H9 (cell line): Measurements from ENCODE around the gene CAPN5. TPM values are rescaled to one million over a fixed set of nuclear protein-coding genes. Genes with fewer than 3 reads are reported as not detected.
A peak's percentile ranks its signal among the peaks of the same experiment; 100 is the strongest.

ENCODE experiments used
- DNase-seq: peaks from one replicate; pipeline ENCODE4 v3.0.0-alpha.2; 2017
- H2AFZ ChIP-seq: one replicate; pipeline ENCODE4 v1.6.1; 2013; ENCODE audit warnings: mild to moderate bottlenecking, low read length, control low read depth, moderate library complexity
- H2AK5ac ChIP-seq: 2 replicates; pipeline ENCODE4 v1.6.1; 2013; ENCODE audit warnings: low read length, control low read depth, mixed read lengths; ENCODE audit not compliant: insufficient read length
- H2BK120ac ChIP-seq: one replicate; pipeline ENCODE4 v1.6.1; 2013; ENCODE audit warnings: low read depth, mild to moderate bottlenecking, low read length, control low read depth, inconsistent platforms; ENCODE audit not compliant: poor library complexity, severe bottlenecking
- H2BK12ac ChIP-seq: 2 replicates; pipeline ENCODE4 v1.6.1; 2013; ENCODE audit warnings: low read length, control low read depth, mixed read lengths, low read depth; ENCODE audit not compliant: insufficient read length
- H2BK15ac ChIP-seq: 2 replicates; pipeline ENCODE4 v1.6.1; 2013; ENCODE audit warnings: low read depth, low read length, control low read depth
- H2BK20ac ChIP-seq: one replicate; pipeline ENCODE4 v1.6.1; 2013; ENCODE audit warnings: low read depth, mild to moderate bottlenecking, low read length, control low read depth, inconsistent platforms; ENCODE audit not compliant: poor library complexity, severe bottlenecking
- H2BK5ac ChIP-seq: 2 replicates; pipeline ENCODE4 v1.6.1; 2013; ENCODE audit warnings: low read length, control low read depth, mixed read lengths; ENCODE audit not compliant: insufficient read length
- H3K14ac ChIP-seq: 2 replicates; pipeline ENCODE4 v1.6.1; 2013; ENCODE audit warnings: low read length, control low read depth; ENCODE audit not compliant: insufficient read depth
- H3K18ac ChIP-seq: 2 replicates; pipeline ENCODE4 v1.6.1; 2013; ENCODE audit warnings: low read depth, mild to moderate bottlenecking, mixed read lengths, low read length, control low read depth; ENCODE audit not compliant: insufficient read length
- H3K23ac ChIP-seq: 2 replicates; pipeline ENCODE4 v1.6.1; 2013; ENCODE audit warnings: low read length, control low read depth, mixed read lengths, low read depth; ENCODE audit not compliant: insufficient read length
- H3K23me2 ChIP-seq: 2 replicates; pipeline ENCODE4 v1.6.1; 2013; ENCODE audit warnings: low read depth, mild to moderate bottlenecking, mixed read lengths, low read length, control low read depth; ENCODE audit not compliant: insufficient read length, poor library complexity, severe bottlenecking
- H3K27ac ChIP-seq: 2 replicates; pipeline ENCODE4 v1.5.1; 2013; ENCODE audit warnings: low read length, control low read depth, mixed read lengths, low read depth; ENCODE audit not compliant: insufficient read length
- H3K27me3 ChIP-seq: 2 replicates; pipeline ENCODE4 v1.6.1; 2013; ENCODE audit warnings: low read length, control low read depth, inconsistent platforms; ENCODE audit not compliant: insufficient read depth
- H3K4ac ChIP-seq: 2 replicates; pipeline ENCODE4 v1.6.1; 2013; ENCODE audit warnings: low read depth, mild to moderate bottlenecking, control low read depth, inconsistent platforms, low read length, moderate library complexity
- H3K4me1 ChIP-seq: 2 replicates; pipeline ENCODE4 v1.6.1; 2013; ENCODE audit warnings: low read length, control low read depth, inconsistent platforms; ENCODE audit not compliant: insufficient read depth
- H3K4me2 ChIP-seq: 2 replicates; pipeline ENCODE4 v1.6.1; 2013; ENCODE audit warnings: low read length, control low read depth, mixed read lengths; ENCODE audit not compliant: insufficient read length, insufficient read depth
- H3K56ac ChIP-seq: 2 replicates; pipeline ENCODE4 v1.6.1; 2013; ENCODE audit warnings: low read depth, mild to moderate bottlenecking, mixed read lengths, low read length, control low read depth; ENCODE audit not compliant: insufficient read length
- H3K79me1 ChIP-seq: 2 replicates; pipeline ENCODE4 v1.6.1; 2013; ENCODE audit warnings: low read depth, mild to moderate bottlenecking, moderate library complexity, low read length, control low read depth, inconsistent platforms; ENCODE audit not compliant: insufficient read depth, poor library complexity, severe bottlenecking
- H3K79me2 ChIP-seq: 2 replicates; pipeline ENCODE4 v1.6.1; 2013; ENCODE audit warnings: low read length, control low read depth, inconsistent platforms; ENCODE audit not compliant: insufficient read depth
- H3K9ac ChIP-seq: 2 replicates; pipeline ENCODE4 v1.6.1; 2013; ENCODE audit warnings: low read length, control low read depth, mixed read lengths; ENCODE audit not compliant: insufficient read length; ENCODE audit errors: extremely low read depth
- H3K9me3 ChIP-seq: one replicate; pipeline ENCODE4 v1.6.1; 2013; ENCODE audit warnings: low read depth, low read length, inconsistent platforms; ENCODE audit not compliant: control insufficient read depth
- H3T11ph ChIP-seq: one replicate; pipeline ENCODE4 v1.6.1; 2013; ENCODE audit warnings: mild to moderate bottlenecking, low read length, control low read depth, inconsistent platforms
- H4K20me1 ChIP-seq: one replicate; pipeline ENCODE4 v1.6.1; 2013; ENCODE audit not compliant: control insufficient read depth, insufficient read length, insufficient read depth
- H4K5ac ChIP-seq: 2 replicates; pipeline ENCODE4 v1.6.1; 2013; ENCODE audit warnings: low read depth, mild to moderate bottlenecking, mixed read lengths, low read length, control low read depth; ENCODE audit not compliant: insufficient read length
- H4K8ac ChIP-seq: replicated peaks from 2 replicates; pipeline ENCODE4 v1.6.1; 2013; ENCODE audit warnings: low read length, control low read depth, mixed read lengths, low read depth; ENCODE audit not compliant: insufficient read length
- H4K91ac ChIP-seq: 2 replicates; pipeline ENCODE4 v1.6.1; 2013; ENCODE audit warnings: low read depth, mild to moderate bottlenecking, moderate library complexity, mixed read lengths, low read length, control low read depth; ENCODE audit not compliant: insufficient read length
- H3K27ac Mint-ChIP-seq, 3 experiments: 2 replicates in 2 of 3; 3 replicates in 1 of 3; pipeline ENCODE4 v1.8.0; 2020 to 2021; ENCODE audit warnings: mixed read lengths in 3 of 3, mild to moderate bottlenecking in 1 of 3, moderate library complexity in 1 of 3
- H3K27me3 Mint-ChIP-seq: 2 replicates; pipeline ENCODE4 v1.8.0; 2021; ENCODE audit warnings: low read depth, mild to moderate bottlenecking, moderate library complexity, mixed read lengths
- H3K36me3 Mint-ChIP-seq, 3 experiments: 2 replicates in 2 of 3; 3 replicates in 1 of 3; pipeline ENCODE4 v1.8.0; 2020 to 2021; ENCODE audit warnings: low read depth in 3 of 3, mixed read lengths in 3 of 3; ENCODE audit not compliant: insufficient read depth in 1 of 3
- H3K4me1 Mint-ChIP-seq, 2 experiments: 2 replicates each; pipeline ENCODE4 v1.8.0; 2020; ENCODE audit warnings: mixed read lengths in 2 of 2
- H3K4me3 Mint-ChIP-seq, 2 experiments: 2 replicates in 1 of 2; 3 replicates in 1 of 2; pipeline ENCODE4 v1.8.0; 2020 to 2021; ENCODE audit warnings: mild to moderate bottlenecking in 2 of 2, mixed read lengths in 2 of 2, moderate library complexity in 1 of 2
- H3K9me3 Mint-ChIP-seq, 2 experiments: 2 replicates in 1 of 2; 3 replicates in 1 of 2; pipeline ENCODE4 v1.8.0; 2020; ENCODE audit warnings: mild to moderate bottlenecking in 2 of 2, mixed read lengths in 2 of 2, moderate library complexity in 1 of 2
- WGBS: extraction: QIAGEN DNeasy Blood & Tissue Kit; methylation state at CpG from one replicate; pipeline ENCODE4 v1.1.7; 2013; ENCODE audit warnings: missing lambda C conversion rate, low lambda C conversion rate, mixed read lengths; ENCODE audit not compliant: insufficient read length; ENCODE audit errors: extremely low coverage; 5-methylcytosine and 5-hydroxymethylcytosine counted together
- total RNA-seq: library from RNA; stranded (reverse); gene quantifications from 2 replicates; pipeline ENCODE4 v1.2.1, GENCODE V29; 2021
- TF ChIP-seq, protein P1 (sequence below): fragments of 200-600 bp; sonication (generic); conservative IDR thresholded peaks from 3 replicates; pipeline ENCODE4 v1.8.0; 2021; ENCODE audit warnings: antibody characterized with exemption, mild to moderate bottlenecking

The CAPN5 gene
- total RNA-seq, 1 experiment from 2014 or later, result 16.7 TPM

DNA sequence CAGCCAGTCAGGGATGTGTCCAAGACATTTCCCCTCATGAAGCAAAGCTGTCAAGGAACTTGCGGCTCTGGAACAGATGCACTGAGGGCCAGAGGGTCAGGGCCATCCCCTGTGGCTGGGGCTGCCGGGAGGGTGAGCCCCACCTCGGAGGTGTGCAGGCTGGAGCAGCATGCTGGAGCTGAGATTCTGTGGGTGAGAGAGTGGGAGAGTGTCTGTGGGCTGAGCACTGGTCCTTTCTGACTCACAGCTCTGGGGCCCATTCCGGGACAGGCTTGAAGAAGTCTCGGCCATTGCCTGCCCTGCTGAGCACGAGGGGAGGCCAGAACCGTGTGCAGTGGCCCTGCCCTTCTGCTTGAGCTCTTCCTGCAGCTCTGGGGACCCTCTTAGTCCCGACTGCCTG lies 38.0 kb downstream of the CAPN5 start:
- H3K27me3 Mint-ChIP-seq, result peaks cover 2% of the 10 kb centered on the region; the same call in 1 of the 2 replicates

More for the DNA sequence above, 38.0 kb downstream of the CAPN5 start:
- no peak for DNase-seq
- H3K27ac Mint-ChIP-seq, result peak overlapping the region in 2 of 3 experiments; percentile 18 to 55; a peak in 2 of 7 replicates
- Histone ChIP-seq H3K79me1 (no peaks in the 10 kb centered on the region), H3K56ac (no peak overlapping the region), H2BK20ac (no peak overlapping the region), H3K9ac (no peak overlapping the region), H3K9me3 (no peaks in the 10 kb centered on the region), H4K91ac (no peak overlapping the region), H3K27me3 (no peaks in the 10 kb centered on the region), H2AK5ac (no peak overlapping the region), H2BK15ac (no peak overlapping the region), H4K20me1 (no peaks in the 10 kb centered on the region), H3K23me2 (no peaks in the 10 kb centered on the region), H3K14ac (no peak overlapping the region), H2AFZ (no peak overlapping the region), H2BK12ac (no peak overlapping the region), H4K5ac (no peak overlapping the region), H3K27ac (no peak overlapping the region), H2BK120ac (no peak overlapping the region), H3K23ac (no peak overlapping the region), H3K4me1 (no peaks in the 10 kb centered on the region), H2BK5ac (no peak overlapping the region), H3K18ac (no peak overlapping the region), H3K4me2 (no peak overlapping the region), H3K4ac (no peak overlapping the region), H3T11ph (no peak overlapping the region), H4K8ac (no peak overlapping the region), H3K79me2 (no peaks in the 10 kb centered on the region)
- peaks cover 4 to 15% (median 10%) of the 10 kb centered on the region in 3 experiments; a peak in 5 of 7 replicates for H3K36me3 Mint-ChIP-seq
- no peak overlapping the region for H3K4me3 Mint-ChIP-seq
- H3K4me1 Mint-ChIP-seq, result no peaks in the 10 kb centered on the region
- H3K9me3 Mint-ChIP-seq, result peaks cover 4 to 5% of the 10 kb centered on the region in 2 experiments; a peak in 4 of 5 replicates
- TF ChIP-seq, protein P1, sequence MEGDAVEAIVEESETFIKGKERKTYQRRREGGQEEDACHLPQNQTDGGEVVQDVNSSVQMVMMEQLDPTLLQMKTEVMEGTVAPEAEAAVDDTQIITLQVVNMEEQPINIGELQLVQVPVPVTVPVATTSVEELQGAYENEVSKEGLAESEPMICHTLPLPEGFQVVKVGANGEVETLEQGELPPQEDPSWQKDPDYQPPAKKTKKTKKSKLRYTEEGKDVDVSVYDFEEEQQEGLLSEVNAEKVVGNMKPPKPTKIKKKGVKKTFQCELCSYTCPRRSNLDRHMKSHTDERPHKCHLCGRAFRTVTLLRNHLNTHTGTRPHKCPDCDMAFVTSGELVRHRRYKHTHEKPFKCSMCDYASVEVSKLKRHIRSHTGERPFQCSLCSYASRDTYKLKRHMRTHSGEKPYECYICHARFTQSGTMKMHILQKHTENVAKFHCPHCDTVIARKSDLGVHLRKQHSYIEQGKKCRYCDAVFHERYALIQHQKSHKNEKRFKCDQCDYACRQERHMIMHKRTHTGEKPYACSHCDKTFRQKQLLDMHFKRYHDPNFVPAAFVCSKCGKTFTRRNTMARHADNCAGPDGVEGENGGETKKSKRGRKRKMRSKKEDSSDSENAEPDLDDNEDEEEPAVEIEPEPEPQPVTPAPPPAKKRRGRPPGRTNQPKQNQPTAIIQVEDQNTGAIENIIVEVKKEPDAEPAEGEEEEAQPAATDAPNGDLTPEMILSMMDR, result no peak
- no CpG with 5 or more reads among the region's 8 CpGs for WGBS
